HG02884 (cell line): ENCODE measurements around the gene MUSK.

Experiments
- ATAC-seq: cut with Tn5 transposase; IDR thresholded peaks from one replicate; pipeline ENCODE4 v1.9.1; 2021; ENCODE audit warnings: mild to moderate bottlenecking, moderate library complexity; ENCODE audit not compliant: unreplicated experiment

The MUSK gene

DNA sequence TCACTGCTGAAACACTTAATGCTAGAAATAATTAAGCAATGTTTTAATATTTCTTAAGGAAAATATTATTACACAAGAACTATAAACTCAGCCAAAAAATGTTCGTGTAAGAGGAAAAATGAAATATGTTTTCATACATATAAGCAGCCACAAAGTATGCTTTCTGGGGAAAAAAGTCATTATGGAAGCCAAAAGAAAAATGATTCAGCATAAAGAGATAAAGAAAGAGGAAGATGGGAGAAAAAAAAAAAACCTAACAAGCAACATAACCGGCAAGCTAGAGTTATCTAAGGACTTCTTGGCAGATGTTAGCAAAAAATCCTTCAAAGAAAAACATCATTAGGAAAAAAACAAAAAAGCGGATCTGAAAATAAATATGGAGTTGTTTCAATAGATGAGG lies 179.1 kb downstream of the MUSK start:
- no peak for ATAC-seq

DNA sequence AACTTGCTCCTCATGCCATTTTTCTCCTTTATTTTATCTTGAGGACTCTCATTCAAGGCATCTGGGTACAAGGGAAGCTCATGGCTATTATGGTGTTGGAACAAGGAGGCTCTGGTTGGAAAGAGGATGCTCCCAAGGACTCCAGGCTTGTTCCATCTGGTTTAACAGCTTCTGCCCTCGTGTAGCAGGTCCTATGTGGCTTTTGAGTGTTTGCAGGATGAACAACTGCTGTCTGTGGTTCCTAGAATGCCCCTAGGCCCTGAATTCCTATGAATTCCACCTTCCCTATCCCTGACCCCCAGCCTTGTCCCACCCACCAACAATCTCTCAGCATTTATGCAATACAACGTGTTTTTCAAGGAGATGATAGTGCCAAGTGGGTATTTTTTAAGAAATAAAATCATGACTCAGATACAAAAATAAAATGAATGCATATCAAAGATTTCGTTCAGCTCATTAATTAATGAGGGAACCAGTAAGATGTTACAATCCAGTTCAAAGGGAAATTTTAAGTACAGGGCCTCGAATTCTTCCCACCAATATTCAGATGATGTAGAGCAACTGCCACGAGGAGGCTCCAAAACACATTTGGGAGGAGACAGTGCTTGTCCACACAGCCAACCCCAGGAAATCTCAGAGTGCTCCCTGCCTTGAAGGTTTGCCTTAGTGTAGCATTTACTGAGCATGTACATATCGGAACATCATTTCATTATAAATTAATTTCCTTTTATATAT lies 182.0 kb downstream of the MUSK start:
- no peak for ATAC-seq
